Stimulated activated CD4-positive, alpha-beta T cell treated with anti-CD3 and anti-CD28 coated beads, Interleukin-4, amount 100 ng/mL, for 1 hour (primary cell): Measurements from ENCODE around the gene FAM200C.

ENCODE experiments used
- DNase-seq: peaks from one replicate; pipeline ENCODE4 v3.0.0-alpha.2; 2020

Gene FAM200C

DNA sequence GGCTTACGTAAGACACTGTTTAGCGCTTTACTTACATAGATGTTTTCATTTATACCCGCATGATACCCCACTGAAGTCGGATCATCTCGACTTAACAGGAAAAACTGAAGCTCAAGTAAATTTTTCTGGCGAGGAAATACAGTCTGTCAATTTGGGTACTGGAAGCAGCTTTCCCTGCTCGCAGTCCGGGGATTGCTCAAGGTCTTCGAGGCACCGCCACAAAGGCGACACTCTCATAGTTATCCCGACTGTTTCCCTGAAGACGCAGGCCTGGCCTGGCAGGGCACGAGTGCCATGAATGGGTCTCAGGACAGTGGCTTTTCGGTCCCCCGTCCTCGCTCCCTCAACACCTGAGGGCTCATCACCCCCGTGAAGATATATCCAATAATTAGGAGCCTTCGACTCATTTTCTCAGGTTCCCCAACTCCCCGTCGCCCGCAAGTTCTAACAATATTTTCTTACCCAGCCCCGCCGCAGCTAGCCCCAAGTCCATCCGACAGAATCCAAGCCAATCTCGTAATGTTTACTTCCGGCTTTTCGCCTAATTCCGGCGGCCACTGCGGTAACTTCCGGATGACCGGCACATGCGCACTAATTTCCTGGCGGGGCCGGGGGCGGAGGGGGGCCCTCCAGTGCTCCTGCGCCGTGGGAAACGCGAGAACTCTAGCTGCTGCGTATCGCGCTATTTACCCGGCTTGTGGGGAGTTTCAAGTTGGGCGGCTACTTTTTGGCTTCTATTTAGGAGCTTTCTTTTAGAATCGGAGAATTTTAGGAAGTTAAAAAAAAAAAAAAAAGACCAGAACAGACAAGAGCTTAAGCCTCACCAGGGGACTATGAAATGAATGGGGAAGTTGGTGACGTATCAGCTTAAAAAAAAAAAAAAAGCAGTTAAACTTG, 19.0 kb upstream of the FAM200C start, which contains the start of gene SLU7:
SLU7 (minus strand) TSS at position 521 of the 897 bp plus-strand sequence. CDS start 3,787 bp downstream, outside the sequence.
- peak; percentile 93 for DNase-seq

DNA sequence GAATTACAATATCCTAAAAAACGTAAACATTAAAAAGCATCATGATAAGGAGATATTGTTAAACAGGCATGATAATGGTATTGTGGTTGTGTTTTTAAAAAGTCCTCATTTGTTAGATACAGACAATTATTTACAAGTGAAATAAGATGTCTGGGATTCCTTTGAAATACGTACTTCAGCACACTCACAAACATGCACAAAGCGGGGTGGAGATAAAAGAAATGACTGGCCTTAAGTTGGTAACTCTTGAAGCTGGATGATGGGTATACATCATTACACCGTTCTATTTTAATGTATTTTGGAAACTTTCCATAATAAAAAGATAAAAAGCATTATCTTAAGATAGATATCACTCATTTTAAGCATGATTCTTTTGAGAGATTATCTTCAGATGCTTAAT, 1.0 kb downstream of the FAM200C start:
- DNase-seq: no peak

DNA sequence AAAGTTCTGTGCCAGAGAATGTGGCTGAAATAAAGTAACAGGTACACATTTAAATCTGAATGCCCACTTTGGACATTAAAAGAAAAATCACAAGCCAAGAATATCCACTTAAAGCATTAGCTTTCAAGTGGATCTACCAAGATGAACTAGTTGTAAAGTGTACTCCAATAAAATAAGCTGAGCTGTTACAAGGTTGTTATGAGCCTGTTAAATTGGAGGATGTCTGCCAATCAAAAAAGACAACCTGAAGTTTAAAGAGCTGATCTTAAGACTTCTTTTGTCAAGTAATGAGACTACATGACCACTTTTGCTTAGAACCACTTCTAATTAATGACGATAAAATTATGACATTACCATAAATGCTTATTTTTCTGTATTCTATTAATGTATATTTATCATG, 2.4 kb downstream of the FAM200C start:
- DNase-seq: no peak

DNA sequence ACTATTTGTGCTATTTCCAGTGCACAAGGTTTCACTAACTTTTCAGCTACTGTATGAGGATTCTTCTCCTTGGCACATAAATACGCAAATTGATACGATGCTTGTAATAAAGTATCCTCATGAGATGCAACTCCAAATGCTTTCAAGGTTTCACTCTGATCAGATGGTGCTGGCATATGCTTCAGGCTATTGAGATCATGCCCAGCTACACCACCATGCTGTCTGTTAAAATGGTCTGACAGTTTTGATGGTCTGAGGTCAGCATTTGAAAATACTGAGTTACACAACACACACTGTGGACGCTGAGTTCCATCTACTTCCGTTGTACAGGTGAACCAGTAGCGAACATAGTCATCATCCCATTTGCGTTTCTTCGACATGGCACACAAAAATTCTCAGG, 4.7 kb downstream of the FAM200C start:
- no peak for DNase-seq

DNA sequence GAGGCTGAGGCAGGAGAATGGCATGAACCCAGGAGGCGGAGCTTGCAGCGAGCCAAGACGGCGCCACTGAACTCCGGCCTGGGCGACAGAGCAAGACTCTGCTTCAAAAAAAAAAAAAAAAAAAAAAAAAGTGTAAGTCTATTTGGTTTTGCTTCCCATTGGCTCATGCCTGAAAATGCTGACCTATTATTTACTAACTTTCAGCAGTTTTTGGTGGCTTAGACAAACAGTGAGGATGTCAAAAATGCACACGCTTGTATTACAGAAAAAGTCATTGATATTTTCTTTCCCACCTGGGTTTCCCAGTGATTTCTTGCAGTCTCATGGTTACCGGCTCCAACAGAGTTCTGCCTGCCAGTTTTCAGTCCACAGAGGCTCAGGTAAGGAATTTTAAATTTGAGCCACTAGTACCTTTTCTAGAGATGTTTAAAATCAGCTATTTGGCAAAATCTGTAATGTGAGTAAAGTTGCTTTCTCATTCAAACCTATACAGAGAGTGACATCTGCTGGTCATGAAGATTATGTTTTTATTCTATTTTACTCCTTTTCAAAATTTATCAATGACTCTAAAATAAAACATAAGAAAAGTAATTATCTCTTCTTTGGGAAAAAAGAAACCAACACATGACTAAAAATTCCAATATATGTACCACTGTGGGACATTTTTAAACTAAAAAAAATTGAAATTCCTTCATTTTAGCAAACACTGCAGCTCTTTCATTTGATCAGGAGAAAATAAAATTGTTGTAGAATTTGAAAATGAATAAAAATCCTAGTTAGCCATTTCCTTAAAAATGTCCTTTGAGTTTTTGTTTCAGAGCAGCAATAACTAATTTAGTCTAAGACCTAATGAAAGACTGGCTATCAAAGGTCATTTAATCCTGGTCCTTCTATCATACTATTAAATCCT, 8.8 kb downstream of the FAM200C start:
- no peak for DNase-seq

DNA sequence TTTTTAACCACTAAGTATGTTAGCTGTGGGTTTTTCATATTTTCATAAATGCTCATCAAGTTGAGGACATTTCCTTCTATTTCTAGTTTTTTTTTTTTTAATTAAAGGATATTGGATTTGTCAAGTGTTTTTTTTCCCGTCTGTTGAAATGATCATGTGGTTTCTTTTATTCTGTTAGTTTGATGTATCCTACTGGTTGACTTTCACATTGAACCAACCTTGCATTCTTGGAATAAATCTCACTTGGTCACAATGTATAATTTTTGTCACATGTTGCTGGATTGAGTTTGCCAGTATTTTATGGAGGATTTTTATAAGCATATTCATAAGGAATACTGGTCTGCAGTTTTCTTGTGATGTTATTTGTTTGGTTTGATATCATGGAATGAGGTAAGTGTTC, 12.4 kb downstream of the FAM200C start:
- no peak for DNase-seq

DNA sequence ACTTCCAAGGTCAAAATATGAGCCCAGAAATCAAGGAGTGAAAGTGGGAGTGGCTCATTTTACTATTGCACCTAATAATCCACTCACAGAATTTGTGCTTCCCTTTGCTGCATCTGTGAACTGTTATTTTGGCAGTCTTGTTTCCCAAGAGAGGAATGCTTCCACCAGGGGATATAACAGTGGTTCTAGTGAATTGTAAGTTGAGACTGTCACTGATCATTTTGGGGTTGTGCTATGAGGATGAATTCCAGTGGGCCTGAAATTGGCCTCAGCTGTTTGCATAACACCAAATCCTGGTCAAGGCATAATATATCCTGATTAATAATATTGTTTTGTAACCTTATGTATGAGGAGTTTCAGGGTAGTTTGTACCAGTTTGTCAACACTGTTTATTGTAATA, 14.4 kb downstream of the FAM200C start:
- DNase-seq: no peak

DNA sequence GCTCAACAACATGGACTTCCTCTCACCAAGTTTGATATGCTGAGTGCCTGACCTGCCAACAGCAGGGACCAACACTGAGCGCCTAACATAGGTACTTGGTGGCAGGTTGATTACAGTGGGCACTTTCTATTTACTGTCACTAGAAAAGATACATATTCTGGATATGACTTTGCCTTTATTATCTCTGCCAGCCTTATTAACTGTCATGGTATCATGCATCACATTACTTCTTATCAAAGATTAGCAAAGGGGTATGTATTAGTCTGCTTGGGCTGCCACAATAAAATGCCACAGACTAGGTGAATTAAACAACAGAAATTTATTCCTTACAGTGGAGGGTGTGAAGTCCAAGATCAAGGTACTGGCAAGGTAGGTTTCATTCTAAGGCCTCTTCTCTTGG, 15.2 kb downstream of the FAM200C start:
- DNase-seq: no peak

DNA sequence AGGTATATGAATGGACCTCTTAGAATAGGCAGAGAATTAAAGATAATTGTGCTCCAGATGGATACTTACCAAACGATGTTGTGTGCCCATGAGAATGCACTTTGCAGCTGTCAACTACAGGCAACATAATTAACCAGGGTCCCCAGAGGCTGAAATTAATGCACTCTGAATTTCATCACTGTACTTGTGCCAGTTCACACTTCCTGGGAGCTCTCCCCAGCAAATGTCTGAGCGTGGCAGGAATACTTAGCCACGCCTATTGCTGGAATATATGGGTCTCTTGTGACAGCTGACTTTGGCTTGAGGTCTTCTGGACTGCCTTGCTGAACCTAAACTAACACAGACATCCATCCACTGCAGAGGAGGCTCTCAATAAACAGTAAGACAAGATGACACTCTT, 17.5 kb downstream of the FAM200C start:
- DNase-seq: no peak

DNA sequence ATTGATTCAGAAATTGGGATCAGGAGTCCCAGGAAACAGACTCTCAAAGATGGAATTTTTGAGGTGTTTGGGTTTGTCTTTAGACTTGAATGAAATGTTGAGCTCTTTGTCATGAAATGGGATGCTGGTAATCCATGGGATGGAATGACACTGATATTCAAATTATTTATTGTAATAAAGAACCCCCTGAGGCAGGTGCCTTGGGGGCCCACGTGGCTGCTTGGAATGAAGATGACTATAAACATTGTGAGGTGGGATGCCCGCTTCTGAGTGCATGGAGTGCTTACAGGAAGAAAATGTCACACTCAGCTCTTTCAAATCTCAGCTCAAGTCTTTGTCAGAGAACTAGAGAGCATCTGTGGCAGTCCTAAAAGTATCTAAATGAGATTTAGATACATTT, 19.8 kb downstream of the FAM200C start:
- DNase-seq: no peak

DNA sequence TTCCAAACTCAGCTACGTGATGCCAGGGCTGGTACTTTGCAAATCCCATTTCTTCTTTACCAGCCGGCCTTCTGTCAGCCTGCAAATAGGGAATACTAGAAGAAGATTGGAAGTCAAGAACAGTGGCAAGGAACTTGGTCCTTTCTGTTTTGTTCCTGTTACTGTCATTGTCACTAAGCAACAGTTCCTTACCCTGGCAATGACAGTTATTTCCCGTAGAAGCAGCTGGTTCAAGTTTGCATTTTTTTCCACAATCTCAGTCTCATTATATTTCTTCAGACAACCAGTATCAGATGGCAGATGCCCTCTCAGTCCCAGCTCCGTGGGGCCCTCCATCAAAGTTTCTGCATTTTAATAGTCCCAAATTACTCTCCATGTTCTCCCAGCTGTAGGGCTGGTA, 20.3 kb downstream of the FAM200C start:
- no peak for DNase-seq

DNA sequence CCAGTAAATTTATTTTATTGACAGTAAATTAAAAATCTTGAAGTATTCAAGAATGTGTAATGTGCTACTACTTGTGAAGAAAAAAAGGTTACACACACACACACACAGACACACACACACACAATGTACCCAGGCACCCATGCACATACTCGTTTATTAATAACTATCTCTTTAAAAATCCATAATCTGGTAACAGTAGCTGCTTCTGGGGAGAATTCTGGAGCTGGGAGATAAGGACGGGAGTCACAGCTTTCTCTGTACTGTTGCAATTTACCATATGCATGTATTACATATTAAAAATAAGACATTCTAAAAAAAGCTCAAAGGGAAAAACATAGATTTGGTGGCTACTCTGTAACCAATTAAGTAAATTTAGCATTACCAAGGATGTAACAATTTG, 21.5 kb downstream of the FAM200C start:
- no peak for DNase-seq

DNA sequence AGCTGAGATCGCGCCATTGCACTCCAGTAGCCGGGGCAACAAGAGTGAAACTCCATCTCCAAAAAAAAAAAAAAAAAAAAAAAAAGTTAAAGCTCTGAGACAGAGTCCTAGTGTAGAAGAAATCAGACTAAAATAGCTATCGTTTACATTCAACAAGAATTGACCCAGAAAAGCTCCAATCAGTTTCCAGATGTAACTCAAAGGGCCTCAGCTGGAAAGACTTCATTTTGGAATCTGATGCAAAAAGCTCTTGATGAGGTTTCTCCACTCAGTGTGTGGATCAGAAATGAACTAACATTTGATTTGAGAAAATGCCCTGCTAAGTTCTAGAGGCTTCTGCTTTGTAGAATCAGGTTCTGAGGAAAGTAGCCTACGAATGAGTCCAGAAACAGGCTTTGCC, 22.2 kb downstream of the FAM200C start:
- no peak for DNase-seq

DNA sequence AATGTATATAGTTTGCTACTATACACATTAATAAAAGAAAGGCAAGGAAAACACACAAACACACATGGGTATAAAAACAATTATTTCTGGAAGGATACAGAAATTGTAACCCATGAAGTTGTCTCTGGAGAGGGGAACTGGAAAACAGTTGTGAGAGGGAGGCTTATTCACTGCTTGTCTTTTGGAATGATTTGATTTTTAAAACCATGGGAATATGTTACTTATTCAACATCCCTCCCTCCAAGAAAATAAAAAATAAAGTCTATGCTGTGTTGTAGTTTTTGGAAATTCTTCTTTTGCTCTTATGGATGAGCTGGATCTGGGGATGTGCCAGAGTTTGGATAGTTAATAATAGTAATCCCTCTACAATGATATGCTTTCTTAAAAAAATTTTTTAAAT, 23.4 kb downstream of the FAM200C start:
- no peak for DNase-seq

DNA sequence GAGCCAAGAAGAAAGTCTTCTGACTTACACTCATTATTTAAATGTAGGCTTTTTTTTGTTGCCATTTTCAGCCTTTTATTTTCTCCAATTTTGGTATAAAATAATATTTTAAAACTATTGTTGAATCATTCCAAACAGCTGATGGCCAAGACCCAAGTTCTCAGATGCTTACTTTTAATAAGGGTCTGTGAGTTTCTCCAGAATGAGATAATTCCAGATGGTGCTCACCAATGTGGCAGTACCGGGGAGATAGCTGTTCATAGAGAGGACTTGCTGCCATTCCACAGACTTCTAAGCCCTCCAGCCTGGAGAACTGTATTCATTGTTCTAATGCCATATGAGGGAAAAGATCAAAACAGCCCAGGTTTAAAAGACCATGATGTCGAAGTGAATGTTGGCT, 24.2 kb downstream of the FAM200C start:
- no peak for DNase-seq

DNA sequence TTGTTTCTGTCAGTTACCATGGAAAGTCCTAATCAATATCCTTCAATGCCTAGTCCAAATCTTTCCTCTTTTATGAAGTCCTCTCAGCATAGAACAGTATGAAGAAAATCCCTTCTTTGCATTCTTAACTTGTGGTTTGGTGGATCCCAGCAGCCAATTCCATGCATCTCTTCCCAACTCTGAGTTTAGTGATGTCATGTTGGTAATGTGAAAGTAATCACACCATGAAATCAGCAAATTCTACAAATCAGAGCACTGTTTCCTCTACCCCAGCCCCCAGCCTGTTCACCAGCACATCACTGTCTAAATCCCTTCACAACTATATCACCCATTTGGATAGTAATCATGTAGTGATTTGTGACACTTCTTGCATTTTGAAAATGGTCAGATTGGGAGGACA, 24.7 kb downstream of the FAM200C start:
- no peak for DNase-seq

DNA sequence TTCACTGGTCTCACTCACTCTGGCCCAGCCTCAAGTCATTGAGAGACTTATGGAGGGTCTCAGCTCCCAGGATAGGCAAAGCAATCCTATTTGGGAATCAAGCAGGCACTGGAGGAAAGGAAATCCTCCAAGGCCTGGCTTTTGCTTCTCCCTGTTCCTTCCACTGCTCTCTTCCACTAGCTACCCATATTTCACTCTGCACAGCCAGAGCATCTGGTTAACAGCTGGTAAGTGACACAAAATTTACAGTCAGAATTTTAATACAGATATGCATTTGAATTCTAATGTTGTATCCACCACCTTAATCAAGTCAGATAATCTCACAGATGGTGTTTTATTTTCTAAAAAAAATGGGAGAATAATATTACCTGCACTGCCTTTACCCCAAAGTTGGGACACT, 28.6 kb downstream of the FAM200C start:
- DNase-seq: no peak

DNA sequence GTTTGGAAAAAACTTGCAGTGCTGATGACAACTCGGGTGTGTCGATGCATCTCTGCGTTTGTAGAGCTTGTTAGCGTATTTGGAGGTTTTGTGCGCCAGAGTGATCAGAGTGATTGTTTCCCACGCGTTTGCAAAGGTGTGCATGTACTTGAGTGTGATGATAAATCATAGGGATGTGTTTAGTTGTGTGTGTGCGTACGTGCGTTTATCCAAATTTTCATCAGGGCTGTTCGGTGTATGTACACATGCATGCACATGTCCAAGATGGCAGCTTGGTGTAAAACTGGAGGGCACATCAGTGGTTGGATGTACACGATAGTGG, 29.2 kb downstream of the FAM200C start:
- no peak for DNase-seq

DNA sequence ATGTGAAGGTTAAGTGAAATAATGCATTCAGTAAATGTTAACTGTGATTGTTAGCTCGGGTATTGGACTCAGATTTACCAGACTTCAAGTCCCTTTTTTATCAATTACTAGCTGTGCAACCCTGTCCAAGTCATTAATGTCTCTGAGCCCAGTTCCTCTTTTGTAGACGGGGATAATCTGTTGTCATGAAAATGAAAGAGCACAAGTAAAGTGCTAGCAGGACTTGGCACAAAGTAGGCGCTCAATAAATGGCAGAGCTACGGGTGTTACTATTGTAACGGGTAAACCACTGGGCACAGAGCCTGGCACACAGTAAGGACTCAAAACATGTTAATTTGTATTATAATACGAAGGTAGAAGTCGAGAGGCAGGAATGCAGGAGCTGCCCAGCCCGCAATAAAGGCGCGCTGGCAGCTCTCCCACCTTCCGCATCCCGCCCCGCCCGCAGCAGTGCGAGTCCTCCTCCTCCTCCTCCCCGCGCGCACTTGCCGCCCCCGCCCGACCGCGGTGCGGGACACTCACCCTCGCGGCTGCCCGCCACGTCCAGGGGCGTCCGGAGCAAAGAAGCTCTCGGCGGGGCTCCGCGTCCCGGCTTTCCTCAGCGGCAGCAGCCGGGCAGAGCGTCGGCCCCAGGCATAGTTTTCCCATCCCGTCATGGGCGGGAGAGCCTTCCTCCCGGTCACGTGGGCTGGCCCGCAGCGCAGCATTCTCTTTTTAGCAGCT, 29.7 kb downstream of the FAM200C start, which contains the start of gene C1QTNF2:
C1QTNF2 (minus strand) TSS at position 637 of the 723 bp plus-strand sequence. CDS start 15,615 bp downstream, outside the sequence.
- peak; percentile 5 for DNase-seq

DNA sequence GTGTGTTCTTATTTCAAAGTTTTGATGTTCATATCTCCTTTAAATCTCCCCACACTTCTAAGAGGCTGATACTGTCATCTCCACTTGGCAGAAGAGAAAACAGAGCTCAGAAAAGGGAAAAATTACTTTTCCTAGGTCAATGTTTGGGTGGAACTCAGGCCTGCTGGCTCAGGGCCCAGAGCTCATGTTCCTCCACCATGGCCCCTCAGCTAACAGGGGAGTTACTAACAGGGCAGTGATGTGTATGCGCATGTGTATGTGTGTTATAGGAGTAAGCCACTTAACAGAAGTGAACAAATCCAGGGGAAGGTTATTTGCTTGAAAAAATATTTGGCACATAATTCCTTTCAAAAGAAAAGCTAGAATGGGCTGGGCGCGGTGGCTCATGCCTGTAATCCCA, 32.0 kb downstream of the FAM200C start:
- no peak for DNase-seq

DNA sequence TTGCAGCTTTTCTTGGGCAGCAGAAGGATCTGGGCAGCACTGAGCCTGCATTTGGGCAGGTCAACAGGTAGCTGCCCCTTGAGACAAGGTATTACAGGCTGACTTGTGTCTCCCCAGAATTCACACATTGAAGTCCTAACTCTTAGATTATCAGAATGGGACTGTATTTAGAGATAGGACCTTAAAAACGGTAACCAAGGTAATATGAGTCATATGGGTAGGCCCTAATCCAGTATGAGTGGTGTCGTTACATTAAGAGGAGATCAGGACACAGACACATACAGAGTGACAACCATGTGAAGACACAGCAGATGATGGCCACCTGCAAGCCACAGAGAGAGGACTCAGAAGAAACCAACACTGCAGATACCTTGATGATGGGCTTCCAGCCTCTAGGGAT, 32.6 kb downstream of the FAM200C start:
- no peak for DNase-seq

DNA sequence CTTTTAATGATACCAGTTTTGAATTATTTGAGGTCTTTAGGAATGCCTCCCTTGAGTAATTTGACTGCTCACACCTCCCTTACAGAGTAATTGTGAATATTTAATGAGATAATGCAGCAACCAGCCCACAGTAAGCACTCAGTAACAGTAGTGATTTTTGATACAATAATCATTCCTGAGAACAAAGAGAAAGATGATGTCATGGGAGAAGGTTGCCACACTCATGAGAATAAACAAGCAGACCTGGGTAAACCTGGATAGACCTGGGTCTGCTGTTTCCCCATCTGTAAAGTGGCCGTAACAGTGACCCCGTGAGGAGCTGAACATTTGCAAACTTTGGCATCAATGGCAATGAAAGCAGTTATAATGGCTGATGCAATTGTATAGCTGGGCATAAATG, 33.6 kb downstream of the FAM200C start:
- DNase-seq: no peak
